ENCODE data around the gene EGFLAM. TPM values are rescaled to one million over a fixed set of nuclear protein-coding genes. Genes with fewer than 3 reads are reported as not detected.

Gene EGFLAM
- total and polyA plus RNA-seq, 10 of the 15 experiments (the other 5 are each of a cell fraction or from before 2014, with no cell fraction given): 0.37 TPM; not detected in 9

- H3K36me3 ChIP-seq (ENCODE audit: control insufficient read depth in 2 of 2, insufficient read depth in 2 of 2, low read length in 1 of 2): no peaks in the 10 kb centered on the region
Observed at GRCh38 chr5:38441453-38442246, 183.3 kb downstream of the EGFLAM start.

More at GRCh38 chr5:38441453-38442246, 183.3 kb downstream of the EGFLAM start:
- 29% methylated on average over 9 of the region's 9 CpGs for WGBS (ENCODE audit: insufficient coverage, insufficient replicate concordance, low lambda C conversion rate, missing lambda C conversion rate)
- no peak overlapping the region for H3K4me2 ChIP-seq (ENCODE audit: control insufficient read depth, insufficient read depth)
- peak; percentile 88 for FAIRE-seq
- no peaks in the 10 kb centered on the region for H3K4me1 ChIP-seq (ENCODE audit: control insufficient read depth, insufficient read depth, low read length)
- RAD21 ChIA-PET (ENCODE audit: unreplicated experiment): interaction anchor here (0.5 to 5.2 kb wide), 43 partner anchors 10 to 776 kb away, joined by 3 to 118 read pairs (median 4); no protein-coding TSS in a partner anchor
- POLR2A ChIA-PET: interaction anchor here (0.5 to 0.7 kb wide), 2 partner anchors 27 to 1086 kb away, joined by 3 read pairs; no protein-coding TSS in a partner anchor
- peak; percentile 100 for ATAC-seq
- intact Hi-C loops (cut with micrococcal nuclease; ENCODE audit: unreplicated experiment) (loop anchor here (1.0 to 2.0 kb wide), 4 partner anchors 110 to 481 kb away; no protein-coding TSS in a partner anchor), in situ Hi-C loops (cut with MboI) (loop anchor here (25.0 kb wide), 1 partner anchor 646 kb away; no protein-coding TSS in a partner anchor)
- no peak overlapping the region for H3K4me3 ChIP-seq
- no peaks in the 10 kb centered on the region for H3K79me2 ChIP-seq (ENCODE audit: control insufficient read depth, insufficient read depth, low read length)
- peak; percentile 33 for DNase-seq (ENCODE audit: low read depth, low spot score)
- SMC1A ChIA-PET (ENCODE audit: uncharacterized antibody, unreplicated experiment): interaction anchor here (0.8 to 2.6 kb wide), 39 partner anchors 9 to 690 kb away, joined by 3 to 81 read pairs (median 4); no protein-coding TSS in a partner anchor
- H3K9me3 ChIP-seq (replicated peaks; ENCODE audit: control insufficient read depth, insufficient read depth, low read length): no peaks in the 10 kb centered on the region
- peaks cover 0 to 2% of the 10 kb centered on the region in 2 experiments; a peak in 3 of 4 replicates for H3K27me3 ChIP-seq (replicated peaks in 1 of 2; ENCODE audit: control insufficient read depth in 2 of 2, insufficient read depth in 2 of 2, low read length in 1 of 2)
- H2AFZ ChIP-seq (ENCODE audit: control insufficient read depth, low read depth, low read length): no peak overlapping the region
- TF ChIP-seq MAX (IDR thresholded peaks at IDR 0.05; ENCODE audit: low read depth, low read length) (no peak), RB1 (IDR thresholded peaks at IDR 0.05; ENCODE audit: borderline replicate concordance) (peak; percentile 64; the same call in 1 of the 2 replicates), RUNX3 (IDR thresholded peaks at IDR 0.05; ENCODE audit: low read length) (0 out of 2 replicates have a peak, but pooled peaks have one; percentile 19), BACH1 (IDR thresholded peaks at IDR 0.05; ENCODE audit: borderline replicate concordance) (no peak), RELA (IDR thresholded peaks at IDR 0.05; ENCODE audit: borderline replicate concordance, partially characterized antibody) (peak; percentile 45), SMC3 (IDR thresholded peaks at IDR 0.05; ENCODE audit: borderline replicate concordance, low read length) (peak; percentile 97), RAD21 (IDR thresholded peaks at IDR 0.05; ENCODE audit: insufficient read depth, low read depth, low read length) (peak; percentile 99), POU2F2 (IDR thresholded peaks at IDR 0.05; ENCODE audit: borderline replicate concordance, low read depth, low read length) (peak; percentile 54; the same call in 1 of the 3 replicates), CTCF (IDR thresholded peaks at IDR 0.05 in 2 of 3, conservative IDR thresholded peaks at IDR 0.05 in 1 of 3; ENCODE audit: control insufficient read depth in 2 of 3, extremely low read depth in 1 of 3, insufficient read depth in 1 of 3, low read depth in 3 of 3, low read length in 3 of 3) (peak; percentile 90 to 96 (median 92); a peak in 5 of 6 replicates), YY1 (IDR thresholded peaks at IDR 0.05; ENCODE audit: low read depth, low read length) (peak; percentile 67; the same call in 1 of the 2 replicates)
- H4K20me1 ChIP-seq (ENCODE audit: control insufficient read depth, insufficient read depth): no peaks in the 10 kb centered on the region
- no TSS peak for BruUV-seq (replicated peaks)
- CTCF ChIA-PET: interaction anchor here (0.5 to 5.3 kb wide), 75 partner anchors 8 to 934 kb away, joined by 3 to 158 read pairs (median 5); no protein-coding TSS in a partner anchor
- no peak overlapping the region for H3K9ac ChIP-seq (ENCODE audit: control insufficient read depth, insufficient read depth, low read length)
- H3K27ac ChIP-seq (ENCODE audit: control insufficient read depth, insufficient read depth): no peak overlapping the region

All from GM12878 (cell line).